Stimulated activated CD4-positive, alpha-beta T cell treated with anti-CD3 and anti-CD28 coated beads, TNF-alpha, amount 100 ng/mL, for 1 hour (primary cell): Measurements from ENCODE around the gene SLC25A26.
"Not testable (repeated sequence)": the region's sequence is repeated elsewhere in the genome, so short reads cannot be mapped to it uniquely, and the experiment has no call there.

ENCODE experiments used
- DNase-seq, 3 donors: peaks; one replicate each; pipeline ENCODE4 v3.0.0-alpha.2; 2020; ENCODE audit warnings: low read depth in 3 of 3, low spot score in 1 of 3

The SLC25A26 gene

DNA sequence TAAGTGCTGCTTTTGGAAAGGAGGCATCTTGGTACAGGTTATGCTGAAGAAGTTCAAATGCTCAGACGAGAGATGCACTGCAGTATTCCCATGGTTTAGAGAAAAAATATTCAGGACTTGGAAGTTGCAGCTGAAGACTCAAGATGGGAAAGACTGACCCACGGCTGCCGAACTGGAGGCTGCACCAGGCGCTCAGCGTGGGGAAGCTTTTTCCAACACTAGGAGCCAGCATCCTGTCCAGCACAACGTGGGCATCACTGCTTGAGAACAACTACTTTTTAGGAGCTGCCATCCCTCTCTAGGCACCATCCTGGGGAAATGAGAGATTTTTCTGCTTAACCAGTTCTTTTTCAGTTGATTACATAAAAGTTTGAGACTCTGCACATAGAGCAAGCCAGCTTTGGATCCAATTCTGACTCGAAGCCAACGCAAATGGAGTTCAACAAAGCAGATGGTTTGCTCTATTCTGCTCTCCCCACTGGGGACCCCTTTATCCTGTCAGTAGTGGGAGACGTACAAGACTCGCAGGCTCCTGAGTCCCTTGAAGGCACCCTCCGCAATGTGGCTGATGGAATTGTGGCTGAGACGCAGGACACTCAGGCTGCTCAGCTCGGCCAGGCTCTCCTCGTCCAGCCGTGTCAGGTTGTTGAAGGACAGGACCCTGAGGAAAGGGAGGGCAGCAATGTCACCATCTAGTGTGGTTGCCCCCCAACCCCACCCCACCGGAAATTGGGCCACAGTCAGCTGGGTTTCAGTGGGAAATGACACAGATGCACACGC is 186.2 kb downstream of the SLC25A26 start:
- no peak for DNase-seq

DNA sequence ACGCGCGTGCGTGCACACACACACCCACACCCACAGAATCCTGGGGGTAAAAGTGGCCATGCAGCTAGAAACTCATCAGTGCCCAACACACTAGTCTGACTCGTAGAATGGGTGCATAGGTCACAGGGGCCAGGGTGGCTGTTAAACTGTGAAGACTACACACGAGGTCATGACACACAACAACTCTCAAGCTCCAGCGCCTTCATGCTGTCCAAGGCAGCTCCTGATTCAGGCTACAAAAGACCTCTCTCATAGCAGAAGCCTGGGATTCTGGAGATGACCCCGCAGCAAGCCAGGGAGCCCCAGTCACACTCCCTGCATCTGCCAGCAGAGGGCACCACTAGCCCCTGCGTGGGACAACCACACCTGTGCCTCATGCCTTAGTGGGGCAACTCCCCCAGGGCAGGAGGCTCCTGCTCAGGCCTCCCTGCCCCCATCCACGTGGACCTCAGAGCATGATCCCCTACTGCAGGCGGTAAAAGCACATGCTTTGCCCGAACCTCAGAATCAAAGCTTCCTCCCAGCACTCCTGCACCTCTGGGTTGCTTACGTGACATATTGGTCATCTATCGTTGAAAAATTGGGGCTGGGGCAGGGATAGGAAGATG is 186.9 kb downstream of the SLC25A26 start:
- DNase-seq = peak; percentile 35 to 72 (median 47)

DNA sequence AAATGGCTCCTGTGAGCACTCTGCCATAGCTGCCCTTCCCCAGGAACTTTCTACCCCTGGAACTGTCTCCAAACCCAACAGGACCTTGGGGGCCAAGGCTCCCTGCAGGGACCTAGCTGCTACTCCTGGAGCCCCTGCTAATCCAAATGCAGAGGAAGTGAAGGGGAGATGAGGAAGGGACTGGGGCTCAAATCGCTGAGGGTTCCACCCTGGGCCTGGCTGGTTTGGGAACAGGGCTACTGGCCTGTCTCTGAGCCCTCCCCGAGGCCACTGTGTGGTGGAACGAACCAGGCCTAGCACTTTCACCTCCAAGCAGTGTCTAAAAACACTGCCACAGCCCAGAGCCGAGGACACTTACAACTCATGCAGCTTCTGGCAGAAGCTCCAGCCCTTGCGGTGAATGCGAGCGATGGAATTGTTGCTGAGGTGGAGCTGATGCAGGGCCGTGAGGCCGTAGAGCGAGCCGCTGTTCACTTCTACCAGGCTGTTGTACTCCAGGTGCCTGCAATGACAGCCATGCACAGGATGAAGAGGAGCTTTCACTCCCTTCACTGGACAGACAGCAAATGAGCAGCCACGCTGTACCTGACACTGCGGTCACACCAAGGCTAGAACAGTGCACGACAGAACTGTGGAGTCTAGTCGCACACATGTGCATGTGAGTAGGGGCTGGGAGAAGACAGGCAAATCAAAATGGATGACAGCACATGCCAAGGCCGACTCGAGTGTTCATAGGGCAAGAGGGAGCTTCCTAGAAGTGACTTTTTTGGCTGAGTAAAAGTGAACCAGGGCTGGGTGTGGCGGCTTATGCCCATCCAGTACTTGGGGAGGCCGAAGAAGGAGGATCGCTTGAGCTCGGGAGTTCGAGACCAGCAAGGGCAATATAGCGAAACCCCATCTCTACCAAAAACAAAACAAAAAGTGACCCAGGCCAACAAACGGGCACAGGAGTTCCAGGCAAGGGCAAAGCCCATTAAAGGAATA is 189.3 kb downstream of the SLC25A26 start:
- DNase-seq = no peak

DNA sequence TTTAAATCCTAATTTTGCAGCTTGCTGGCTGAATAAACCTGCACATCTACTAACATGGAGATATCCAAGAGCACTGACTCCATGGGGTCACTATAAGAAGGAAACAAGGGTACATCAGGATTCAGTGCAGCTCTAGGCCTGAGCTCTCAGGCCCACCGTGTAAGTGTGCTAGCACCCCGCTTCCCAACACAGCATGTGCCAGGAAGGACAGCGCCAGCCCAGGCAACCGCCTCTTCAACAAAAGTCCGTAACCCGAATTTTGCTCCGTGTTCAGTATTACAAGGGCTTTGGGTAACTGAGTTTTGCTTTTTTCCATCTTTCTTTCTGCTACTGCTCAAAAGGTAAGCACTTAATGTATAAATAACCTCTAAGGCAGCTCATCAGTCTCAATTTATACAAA is 190.2 kb downstream of the SLC25A26 start:
- no peak for DNase-seq

DNA sequence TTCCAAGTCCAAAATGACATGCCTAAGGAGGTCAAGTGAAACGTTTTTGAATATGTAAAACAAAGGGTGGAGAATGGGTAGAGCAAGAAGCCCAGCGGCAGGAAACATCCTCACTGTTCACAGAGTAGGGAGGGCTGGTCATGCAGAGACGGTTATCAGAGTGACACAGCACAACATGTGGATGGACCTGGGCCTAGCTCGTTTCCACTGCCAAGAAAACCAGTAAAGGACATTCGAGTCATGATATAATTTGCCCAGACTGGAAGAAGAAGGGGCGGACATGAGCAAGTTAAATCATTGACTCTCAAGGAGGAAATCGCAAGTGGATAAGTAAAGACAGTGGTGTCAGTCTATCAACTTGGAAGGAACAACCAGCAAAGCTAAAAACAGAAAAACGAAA is 190.7 kb downstream of the SLC25A26 start:
- no peak for DNase-seq

DNA sequence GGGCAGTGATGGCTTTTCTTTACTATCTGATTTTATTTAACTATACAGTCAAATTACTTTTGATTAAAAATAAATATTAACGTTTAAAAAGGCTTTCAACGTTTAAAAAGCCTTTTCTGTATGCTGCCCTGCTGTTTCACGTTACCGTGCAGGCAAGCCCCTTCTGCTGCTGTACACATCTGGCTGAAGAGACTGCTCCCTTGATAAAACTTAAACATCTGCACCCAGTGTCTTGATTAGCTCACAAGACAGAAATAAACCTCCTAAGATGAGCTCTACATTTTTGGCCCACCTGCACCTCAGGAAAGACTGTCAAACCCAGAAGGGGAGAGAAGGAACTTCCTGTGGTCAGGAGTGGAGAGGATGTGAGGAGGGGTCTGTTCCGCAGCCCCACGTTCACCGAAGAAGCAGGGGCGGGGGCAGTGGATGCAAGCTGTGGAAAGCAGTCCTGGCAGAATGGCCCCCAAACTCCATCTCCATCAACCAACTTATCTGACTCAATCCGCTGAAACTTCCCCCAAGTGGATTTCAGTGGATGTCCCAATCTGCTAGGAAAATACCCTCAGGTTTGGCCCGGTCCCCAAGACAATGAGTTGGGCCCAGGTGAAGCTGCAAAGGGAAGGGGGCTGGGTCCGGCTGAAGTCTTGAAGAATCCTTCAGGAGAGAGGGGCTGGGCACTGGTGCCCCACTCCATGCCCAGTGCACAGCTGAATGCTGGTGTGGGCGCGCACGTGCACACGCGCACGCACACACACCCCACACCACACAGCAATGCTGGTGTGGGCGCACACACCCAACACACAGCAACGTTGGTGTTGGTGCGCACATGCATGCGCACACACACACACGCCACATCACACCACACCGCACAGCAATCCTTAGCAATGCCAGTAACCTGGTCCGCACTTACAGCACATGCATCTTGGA is 191.4 kb downstream of the SLC25A26 start:
- DNase-seq = no peak

DNA sequence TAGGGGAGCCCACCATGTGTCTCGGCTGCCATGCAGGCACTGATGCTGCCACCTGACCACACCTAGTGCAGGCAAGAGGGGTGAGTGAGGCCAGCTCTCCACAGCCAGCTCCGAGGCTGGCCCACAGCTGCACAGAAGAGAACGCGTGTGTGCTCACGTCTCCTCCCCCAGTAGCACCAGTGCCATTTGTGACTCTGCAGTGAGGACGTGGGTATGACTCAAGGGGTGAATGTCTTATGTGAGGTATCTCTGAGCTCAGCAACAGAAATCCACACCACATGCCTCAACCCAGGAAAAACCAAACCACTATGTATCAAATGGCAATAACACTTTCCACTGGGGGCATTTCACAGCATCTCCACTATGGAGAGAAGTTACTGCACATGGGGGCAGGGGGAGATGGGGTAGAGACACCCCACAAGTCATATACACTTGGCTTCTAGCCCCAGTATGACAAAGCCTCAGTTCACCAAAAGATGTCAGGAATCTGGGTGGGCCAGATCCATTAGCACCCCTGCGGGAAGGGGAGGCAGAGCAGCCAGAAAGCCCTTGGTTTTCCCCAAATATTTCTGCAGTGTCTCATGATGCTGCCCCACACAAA is 192.4 kb downstream of the SLC25A26 start:
- no peak for DNase-seq

DNA sequence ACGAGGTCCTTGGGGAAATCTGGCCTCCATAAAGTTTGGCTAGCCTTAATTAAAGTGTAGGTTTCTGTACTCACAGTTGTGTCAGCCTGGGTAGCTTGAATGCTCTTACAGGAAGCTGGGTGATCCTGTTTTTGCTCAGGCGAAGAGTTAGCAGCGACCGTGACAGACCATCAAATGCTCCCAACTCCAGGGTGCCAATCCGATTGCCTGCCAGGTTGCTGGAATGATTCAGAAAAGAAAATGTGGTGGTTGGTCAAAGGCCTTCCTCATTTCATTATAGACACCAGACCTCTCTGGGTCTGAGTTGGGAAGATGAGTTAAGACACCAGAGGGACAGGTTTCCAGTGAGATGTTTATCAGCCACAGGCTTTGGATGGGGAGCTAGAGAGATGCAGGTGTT is 194.0 kb downstream of the SLC25A26 start:
- no peak for DNase-seq

DNA sequence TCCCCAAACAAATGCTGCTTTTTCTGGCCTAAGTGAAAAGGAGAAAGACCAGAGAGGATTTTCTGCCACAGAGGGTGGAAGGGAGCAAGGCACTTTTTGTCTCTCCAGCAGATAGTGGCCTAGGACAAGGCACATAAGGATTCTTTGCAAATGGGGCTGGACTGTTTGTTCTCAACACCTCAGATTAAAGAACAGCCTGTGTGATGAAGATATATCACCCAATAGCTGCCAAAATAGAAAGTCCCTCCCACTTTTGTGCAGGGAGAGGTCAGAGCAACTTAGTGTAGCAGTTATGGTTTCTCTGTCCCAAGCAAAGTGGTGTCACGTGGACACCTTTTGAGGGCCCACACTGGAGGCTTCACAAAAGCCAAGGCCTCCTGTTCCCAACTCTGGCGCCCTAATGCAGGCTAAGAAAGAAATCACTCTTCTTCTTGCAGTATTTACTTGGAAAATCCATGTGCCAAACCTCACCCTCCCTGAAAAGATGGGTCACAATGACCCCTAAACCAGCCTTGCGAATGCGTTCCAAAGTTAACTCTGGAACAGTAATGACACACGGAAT is 195.1 kb downstream of the SLC25A26 start:
- DNase-seq = no peak

DNA sequence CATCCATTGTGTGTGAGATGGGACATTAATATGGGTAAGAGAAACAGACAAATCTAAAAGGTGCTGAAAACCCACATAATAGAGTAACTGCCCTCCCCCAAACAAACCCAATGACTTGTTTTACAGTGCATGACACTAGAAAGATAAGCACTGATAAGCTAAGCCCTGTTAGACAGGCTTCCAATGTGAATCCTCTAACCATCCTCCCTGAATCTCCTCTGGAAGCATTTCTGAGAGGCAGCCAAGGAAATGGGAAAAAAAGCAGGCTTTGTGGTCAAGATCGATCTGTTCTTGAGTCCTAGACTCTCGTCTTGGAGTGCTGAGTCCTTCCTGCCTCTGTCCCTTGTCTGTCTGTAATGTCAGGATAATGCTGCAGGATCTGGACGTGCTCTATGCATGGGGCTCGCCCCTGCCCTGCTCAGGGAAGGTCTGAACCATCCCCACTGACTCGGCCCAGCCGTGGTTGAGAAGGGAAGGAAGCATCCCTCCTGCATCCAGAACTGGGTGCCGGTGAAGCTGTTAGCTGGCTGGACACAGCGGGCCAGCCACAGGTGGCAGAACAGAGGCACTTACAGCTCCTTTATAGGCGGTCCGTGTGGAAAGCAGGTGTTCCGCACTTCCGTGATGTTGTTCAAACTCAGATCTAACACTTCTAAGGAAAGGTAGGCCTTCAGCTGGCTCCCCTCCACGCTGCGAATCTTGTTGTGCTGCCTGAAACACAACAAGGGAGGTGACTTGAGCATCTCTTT is 195.9 kb downstream of the SLC25A26 start:
- no peak for DNase-seq

DNA sequence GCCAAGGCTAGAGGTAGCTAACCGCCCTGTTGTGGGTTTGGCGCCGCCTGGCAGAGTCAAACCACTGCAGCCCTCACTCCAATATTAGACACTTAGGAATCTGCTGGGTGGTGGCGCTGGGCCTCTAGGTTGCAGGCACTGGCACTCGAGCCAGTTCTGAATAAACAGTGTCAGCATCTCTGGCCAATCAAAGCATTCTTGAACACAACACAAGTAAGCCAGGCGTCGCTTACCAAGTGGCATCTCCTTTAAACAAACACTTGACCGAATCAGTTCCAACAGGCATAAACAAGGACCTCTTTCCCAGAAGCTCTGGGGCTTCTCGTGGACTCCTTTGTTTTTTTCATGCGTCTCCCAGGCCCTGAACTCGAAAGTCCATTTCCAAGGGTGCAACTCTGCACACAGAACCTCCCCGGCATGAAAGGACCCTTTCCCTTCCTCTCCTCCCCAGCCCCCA is 197.7 kb downstream of the SLC25A26 start:
- no peak for DNase-seq

DNA sequence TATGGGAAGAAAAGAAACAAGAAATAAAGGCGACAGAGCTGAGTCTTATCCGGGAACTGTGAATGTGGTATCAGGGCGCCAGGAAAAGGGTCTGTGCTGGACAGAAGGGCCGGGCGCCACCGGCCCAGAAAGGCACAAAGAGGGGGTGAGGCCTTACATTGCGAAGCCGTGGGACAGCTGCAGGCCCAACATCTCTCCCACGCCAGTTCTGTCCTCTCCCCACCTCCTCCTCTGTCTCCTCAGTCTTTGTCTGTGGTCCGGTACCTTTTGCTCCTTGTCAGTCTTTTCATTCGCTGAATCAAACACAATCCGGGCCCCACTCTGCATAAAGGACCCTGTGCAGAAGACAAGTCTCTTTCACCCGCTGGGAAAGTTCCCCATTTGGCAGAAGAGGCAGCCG is 198.2 kb downstream of the SLC25A26 start:
- DNase-seq = no peak

DNA sequence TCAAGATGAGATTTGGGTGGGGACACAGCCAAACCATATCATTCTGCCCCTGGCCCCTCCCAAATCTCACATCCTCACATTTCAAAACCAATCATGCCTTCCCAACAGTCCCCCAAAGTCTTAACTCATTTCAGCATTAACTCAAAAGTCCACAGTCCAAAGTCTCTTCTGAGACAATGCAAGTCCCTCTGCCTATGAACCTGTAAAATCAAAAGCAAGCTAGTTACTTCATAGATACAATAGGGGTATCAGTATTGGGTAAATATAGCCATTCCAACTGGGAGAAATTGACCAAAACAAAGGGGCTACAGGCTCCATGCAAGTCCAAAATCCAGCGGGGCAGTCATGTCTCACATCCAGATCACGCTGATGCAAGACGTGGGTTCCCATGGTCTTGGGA is 200.3 kb downstream of the SLC25A26 start:
- DNase-seq = not testable (repeated sequence)

DNA sequence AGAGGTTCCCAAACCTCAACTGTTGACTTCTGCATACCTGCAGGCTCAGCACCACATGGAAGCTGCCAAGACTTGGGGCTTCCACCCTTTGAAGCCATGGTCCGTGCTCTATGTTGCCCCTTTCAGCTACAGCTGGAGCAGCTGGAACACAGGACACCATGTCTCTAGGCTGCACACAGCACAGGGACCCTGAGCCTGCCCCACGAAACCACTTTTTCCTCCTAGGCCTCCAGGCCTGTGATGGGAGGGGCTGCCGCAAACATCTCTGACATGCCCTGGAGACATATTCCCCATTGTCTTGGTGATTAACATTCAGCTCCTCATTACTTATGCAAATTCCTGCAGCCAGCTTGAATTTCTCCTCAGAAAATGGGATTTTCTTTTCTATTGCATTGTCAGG is 201.1 kb downstream of the SLC25A26 start:
- DNase-seq = not testable (repeated sequence)

DNA sequence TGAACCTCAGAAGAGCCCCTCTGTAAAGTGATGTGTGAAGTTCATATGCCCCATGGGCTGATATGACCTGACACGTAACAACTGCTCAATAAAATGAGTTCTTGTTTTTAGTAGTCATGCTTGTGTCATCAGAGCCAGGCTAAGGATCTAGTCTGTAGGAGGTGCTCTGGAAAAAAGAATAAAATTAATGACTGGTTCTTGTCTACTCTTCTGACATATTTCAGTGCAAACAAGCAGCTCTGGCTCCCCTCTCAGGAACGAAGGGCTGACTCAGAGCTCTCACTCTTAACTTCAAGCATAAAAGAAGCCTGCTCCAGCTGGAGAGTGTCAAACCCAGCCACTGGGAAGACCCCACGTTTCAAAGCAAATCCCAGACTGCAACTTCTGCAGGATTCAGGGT is 203.0 kb downstream of the SLC25A26 start:
- no peak for DNase-seq

DNA sequence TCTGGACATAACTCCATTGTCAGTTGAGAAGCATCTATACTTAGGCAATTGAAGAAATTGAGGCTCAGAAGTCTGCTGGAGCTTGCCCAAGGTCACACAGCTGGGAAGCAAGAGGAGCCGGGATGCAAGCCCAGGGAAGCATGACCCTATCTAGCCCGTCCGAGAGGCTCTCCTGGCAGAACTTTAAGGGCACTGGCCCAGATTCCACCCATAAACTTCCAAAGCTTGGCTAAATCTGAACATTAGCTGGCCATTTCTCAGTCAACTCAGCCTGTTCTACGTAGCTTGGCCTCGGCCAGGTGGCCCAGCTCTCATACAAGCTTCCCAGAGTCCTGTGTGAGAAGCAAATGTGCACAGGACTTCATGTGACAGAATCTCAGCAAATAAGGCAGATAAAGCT is 204.2 kb downstream of the SLC25A26 start:
- DNase-seq = no peak

DNA sequence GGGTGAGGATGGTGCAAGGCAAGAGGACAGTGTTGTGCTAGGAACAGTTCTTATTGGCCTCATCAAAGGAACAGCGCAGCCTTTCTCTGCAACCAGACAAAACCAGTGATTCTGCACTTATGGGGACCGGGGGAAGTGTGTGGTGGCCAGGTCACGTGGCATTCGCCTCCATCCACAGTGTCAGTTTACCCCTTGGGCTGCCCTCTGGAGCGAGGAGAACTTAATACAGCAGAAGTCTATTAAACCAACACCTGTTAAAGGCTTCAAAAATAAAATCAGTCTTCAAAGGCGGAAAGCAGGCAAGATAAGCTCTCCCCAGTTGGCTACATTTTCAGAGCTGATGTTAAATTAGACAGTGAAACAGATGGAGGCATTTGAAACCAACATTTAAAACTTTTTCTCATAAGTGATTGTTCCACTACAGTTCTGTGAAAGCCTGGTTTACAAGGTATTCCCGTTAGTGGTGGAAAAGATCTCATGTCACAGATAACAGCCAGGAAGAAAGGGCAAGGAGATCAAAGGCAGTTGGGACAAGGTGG is 204.8 kb downstream of the SLC25A26 start:
- DNase-seq = no peak

DNA sequence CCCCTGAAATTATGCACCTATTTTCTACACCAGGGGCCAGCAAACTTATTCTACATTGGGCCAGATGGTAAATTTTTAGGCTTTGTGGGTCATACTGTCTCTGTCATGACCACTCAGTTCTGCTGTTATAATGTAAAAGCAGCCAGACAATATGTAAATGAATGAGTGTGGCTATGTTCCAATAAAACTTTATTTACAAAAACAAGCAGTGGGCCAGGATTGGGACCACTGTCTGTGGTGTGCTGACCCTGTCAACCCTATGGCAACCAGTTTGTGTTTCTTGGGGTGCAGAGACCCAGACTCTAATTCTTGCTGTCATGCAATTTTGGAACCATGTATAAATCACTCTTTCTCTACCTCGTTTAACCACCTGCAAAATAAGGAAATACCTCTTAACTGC is 205.3 kb downstream of the SLC25A26 start:
- DNase-seq = no peak

DNA sequence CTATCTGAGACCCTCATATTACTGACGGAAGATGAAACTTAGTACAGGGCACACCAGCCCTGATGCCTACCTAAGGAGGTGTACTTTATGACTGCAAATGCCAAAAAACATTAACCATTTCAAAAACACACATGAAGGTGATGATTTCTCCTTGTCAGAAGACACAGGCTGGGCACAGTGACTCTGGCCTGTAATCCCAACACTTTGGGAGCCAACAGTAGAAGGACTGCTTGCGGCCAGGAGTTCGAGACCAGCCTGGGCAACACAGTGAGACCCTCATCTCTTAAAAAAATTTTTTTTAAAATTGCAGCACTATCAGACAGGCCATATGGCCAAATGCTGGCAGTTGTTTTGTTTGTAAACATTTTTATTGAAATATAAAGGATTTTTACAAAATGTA is 206.6 kb downstream of the SLC25A26 start:
- DNase-seq = no peak
